ENCODE measurements around the gene PRSS22.

Gene PRSS22

DNA sequence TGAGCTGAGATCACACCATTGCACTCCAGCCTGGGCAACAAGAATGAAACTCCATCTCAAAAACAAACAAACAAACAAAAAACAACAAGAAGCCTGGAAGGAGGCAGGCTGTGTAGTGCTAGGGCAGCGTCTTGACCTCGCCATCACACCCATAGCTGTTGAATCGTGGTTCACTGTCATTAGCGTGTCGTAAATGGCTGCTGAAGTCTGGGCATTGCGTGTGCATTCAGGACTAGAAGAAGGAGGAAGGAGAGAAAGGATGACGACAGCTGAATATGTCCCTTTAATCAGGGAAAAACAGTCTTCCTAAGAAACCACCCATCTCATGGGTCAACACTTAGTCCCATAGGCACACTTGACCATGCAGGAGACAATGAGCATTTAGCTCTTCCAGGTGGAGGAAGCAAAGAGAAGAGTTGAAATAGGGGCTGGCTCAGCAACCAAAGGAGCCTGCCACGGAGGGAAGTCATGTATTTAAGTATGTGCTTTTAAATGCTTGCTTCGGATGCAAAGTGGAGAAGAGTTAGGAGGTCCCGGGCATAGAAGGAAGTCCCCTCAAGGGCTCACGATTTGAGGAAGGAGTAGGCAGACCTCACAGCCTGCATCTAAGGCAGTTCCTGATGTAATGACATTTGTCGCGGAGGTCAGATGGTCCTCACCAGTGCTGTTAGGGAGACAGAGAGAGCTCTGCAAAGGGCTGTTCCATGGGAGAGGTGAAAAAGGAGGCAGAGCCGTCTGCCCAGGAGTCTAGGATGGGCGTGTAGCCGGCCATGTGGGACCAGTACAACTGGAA lies 8.8 kb downstream of the PRSS22 start:
- no peak for DNase-seq

DNA sequence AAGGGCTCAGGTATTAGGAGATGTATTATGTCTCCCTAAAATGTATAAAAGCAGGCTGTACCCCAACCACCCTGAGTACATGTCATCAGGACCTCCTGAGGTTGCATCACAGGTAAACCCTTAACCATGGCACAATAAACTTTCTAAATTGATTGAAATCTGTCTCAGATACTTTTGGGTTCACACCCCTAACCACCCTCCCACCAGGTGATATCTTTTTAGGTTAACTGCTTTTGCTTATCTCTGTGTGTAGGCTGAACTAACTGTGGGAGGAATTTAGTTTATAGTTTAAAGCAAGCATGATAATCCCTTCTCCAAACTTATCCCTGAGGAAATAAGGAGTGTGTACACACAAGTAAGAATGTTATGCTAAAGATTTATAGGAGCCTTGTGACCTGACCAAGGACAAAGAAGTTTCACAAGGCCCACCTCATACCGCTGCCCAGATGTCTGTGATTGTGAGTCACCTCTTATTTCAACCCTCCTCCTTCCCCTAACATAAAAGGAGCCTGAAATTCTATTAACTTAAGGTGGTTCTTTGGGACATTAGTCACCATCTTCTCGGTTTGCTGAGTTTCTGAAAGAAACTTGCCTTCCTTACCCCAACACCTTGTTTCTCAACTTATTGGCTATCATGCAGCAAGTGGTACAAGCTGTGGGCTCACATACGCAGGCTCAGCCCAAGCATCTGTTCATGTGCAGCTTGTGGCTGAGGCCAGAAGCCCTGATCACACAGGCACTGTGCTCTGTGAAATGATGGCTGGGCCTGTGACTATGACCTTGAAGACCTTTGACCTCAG lies 11.3 kb downstream of the PRSS22 start:
- no peak for DNase-seq

DNA sequence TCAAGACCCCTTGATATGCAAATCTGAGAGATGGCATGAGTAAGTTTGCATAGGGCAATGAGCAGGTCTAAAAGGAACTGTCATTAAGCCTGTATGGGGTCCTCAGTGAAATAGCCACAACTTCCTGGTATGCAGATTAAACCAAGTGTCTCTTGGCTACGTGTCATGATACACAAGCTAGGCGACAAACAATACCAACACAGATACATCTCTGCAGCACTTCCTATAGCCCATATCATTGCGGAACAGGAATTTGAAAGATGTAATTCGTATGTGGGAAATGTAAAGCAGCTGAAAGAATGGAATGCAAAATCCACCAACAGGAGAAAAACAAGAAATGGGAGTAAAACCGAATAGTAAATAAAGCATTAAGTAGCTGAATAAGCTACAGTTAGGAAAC lies 12.9 kb downstream of the PRSS22 start:
- DNase-seq, result no peak

DNA sequence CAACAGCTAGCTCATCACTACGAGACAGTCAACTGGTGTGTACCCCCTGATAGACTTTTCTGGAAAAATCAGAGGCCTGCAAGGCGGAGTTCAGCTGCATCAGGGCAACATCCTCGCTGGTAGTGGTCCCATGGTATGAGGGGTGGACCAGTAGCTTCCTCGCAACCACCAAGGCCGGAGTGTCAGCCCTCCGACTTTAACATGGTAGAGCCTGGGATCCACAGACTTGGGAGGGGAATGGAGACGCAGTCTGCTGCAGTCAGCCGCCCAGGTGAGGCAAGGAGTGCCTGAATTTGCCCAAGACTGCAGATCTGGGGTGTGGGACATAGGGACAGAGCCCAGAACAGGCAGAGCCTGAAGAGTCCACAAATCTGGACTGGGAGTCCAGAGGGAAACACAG lies 14.4 kb downstream of the PRSS22 start:
- no peak for DNase-seq

DNA sequence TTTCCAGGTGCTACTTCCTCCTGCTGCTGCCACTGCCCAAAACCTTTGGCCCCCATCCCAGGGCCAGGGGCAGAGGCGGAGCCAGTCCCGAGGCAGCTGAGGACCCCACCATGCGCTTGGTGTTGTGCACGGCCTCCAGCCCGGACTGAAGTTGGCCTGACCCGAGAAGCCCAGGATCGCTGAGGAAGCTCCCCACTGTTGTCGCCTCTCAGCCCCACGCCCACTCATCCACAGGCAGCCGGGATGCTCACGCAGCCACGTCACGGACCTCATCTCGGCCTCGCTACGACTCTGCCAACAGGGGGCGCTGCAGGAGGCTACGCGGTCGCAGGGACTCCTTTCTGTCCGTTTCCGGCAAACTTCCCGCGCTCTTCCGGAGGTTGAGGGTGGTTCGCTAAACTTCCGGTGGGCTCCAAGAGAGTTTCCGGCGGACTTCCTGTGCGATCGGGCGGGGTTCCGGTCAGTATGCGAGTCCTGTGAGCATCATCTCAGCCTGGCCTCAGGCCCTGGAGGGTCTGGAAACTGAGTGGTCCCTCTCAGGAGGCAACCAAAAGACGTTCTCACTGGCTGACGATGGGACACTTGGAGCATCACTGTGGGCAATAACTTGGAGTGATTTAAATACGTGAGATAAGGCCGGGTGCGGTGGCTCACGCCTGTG lies 15.5 kb downstream of the PRSS22 start:
- no peak for DNase-seq

DNA sequence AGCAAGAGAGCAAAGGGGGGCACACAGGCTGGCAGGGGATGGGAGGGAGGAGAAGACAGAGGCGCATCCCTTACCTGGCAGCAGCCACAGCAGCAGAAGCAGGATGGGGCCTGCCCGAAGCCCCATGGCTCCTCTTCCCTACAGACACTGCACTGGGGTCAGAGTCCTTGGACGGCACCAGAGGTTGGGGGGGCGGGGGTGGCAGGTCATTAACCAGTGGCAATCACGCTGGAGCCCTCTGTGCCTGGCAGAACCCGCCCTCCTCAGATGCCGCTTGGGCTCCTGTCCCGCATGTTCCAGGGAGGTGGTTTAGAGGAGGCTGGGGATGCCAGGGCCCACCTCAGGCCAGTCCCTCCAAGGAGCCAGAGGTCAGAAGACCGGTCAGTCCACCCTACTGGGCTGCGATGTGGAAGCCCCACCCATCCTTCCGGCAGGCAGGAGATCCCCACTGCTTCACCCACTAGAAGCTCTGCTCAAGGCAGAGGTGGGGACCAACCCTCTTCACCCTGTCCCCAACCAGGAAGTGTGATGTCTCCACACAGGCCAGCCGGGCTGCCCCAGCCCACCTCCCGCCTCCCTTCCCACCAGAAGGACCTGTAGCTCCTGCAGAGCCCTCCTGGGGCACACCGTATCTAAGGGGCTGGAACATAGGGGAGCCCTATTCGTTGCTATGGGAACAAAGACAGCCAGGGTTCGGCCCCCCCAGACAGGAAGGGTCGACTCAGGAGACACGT lies 16.2 kb downstream of the PRSS22 start:
- no peak for DNase-seq

DNA sequence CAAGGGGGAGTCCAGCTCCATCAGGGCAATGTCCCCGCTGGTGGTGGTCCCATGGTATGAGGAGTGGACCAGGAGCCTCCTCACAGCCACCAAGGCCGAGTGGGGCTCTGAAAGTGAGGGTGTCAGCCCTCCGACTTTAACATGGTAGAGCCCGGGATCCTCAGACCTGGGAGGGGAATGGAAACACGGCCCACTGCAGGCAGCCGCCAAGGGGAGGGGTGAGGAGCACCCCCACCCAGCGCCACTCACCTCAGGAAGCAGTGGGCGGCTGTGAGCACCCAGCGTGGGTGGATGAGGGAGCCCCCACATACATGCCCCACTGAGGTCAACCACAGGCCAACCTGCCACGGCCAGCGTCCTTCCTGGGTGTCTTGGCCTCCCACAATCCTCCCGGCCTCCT lies 17.1 kb downstream of the PRSS22 start:
- no peak for DNase-seq

DNA sequence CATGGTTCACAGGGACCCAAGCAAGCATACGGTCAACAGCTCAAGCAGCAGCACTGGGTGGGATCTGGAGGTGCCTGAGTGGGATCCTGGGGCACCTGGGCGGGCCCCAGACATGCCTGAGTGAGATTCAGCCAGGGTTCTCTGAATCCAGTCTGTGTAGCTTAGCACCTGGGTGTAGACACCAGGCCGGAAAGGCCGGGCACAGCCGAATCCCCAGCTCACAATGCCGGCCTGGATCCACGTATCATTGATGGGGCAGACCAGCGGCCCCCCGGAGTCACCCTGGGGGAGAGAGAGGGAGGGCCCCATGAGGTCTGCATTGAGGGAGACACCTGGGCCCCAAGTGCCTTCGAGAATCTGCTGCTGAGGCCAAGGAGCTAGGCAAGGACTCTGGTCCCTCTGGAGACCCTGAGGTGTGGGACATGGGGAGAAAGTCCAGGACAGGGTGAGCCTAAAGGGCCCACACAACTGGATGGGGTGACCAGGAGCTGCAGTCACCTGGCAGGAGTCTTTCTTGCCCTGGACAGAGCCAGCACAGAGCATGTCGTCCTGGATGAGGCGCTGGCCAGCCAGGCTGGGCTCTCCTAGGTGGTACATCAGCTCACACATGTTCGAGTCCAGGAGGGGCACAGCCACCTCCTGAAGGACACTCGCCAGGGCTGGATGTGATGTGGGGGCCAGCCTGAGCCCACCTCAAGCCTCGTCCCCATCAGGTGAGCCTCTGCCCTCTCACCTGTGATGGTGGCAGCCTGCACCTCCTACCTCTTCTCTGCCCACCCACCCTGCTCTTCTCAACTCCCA lies 18.1 kb downstream of the PRSS22 start:
- no peak for DNase-seq

DNA sequence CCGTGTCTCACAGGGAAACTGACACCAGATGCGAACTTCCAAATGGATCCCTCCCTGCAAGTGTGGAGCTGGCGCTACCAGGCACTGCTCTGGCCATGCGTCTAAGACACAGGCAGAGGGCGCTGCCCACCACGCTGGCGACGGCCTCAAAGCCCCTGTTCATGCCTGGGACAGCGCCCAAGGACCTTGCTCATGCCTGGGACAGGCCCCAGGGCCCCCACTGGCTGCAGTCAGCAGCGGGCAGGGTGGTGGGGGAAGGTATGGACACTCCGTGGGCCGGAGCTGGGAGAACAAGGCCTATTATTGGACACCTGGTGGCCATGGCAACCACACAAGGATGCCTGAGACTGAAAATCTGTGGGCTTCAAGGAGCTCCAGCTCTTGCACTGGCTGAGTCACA lies 19.0 kb downstream of the PRSS22 start:
- peak; percentile 34 for DNase-seq

DNA sequence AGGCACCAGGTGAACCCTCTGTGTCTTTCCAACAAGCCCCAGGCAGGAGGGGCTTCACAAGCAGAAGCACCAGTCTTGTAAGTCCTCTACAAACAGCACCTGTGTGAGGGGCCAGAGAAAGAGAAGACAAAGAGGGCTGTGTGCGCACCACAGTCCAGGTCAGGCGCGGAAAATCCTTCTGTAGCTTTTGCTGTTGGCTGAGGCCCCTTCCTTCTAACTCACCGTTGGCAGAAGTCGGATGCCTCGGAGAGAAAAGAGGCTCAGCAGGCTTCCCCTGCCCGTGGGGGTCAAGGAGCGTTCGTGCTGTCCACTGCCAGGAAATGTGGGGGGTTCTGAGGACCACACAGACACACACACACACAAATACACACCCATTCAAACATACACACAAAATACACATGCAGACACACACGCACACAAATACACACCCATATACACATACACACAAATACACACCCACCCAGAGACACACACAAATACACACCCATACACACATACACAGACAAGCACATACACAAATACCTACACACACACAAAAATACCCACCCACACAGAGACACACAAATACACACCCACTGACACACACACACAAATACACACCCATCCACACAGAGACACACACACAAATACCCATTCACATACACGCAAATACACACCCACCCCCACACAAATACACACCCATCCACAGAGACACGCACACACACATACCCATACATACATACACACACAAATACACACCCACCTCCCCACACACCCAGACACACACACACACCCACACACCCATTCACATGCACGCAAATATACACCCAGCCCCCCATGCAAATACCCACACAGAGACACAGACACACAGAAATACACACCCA lies 21.1 kb downstream of the PRSS22 start:
- no peak for DNase-seq

DNA sequence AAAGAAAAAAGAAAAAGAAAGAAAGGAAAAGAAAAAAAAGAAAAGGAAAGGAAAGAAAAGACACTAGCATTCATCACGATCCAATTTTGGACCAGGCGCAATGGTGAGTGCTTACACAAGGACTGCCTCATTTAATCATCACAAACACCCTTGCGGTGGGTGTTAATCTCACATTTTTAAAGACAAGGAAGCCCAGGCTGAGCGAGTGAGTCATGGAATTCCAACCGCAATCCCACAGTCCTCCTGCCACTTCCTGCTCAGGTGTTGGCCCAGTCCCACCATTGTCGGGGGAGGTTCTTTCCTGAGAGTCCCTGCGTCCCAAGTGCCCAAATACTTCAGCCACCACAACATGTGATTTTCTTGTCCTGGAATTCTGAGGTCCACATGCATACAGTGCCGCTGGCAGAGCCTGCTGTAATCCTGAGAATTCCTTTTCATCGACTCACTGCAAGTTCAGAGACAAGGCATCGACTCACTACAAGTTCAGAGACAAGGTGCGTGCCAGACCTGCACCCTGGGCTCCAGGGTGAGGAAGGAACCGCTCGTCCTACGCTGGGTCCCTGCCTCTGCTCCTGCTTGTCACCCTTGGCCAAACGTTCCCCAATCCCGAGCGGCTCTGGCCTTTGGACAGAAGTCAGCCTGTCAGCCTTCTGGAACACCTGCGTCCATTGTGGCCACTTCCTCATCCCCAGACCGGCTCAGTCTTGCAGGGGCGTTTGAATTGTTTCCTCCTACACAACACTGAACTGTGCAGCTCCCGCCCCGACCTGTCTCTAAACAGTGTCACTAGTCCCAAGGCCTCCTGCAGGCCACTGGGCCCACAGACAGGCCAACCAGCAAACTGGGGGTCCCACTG lies 22.1 kb downstream of the PRSS22 start:
- DNase-seq, result no peak

DNA sequence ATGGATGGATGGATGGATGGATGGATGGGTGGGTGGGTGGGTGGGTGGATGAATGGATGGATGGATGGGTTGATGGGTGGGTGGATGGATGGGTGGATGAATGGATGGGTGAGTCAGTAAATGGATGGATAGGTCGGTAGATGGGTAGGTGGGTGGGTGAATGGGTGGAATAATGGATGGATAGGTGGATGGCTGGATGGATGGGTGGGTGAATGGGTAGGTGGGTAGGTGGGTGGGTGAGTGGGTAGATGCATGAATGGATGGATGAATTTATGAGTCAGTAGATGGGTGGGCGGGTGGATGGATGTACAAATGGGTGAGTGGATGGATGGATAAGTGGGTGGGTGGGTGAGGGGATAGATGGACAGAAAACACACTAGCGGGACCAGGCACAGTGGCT lies 23.0 kb downstream of the PRSS22 start:
- DNase-seq, result no peak

DNA sequence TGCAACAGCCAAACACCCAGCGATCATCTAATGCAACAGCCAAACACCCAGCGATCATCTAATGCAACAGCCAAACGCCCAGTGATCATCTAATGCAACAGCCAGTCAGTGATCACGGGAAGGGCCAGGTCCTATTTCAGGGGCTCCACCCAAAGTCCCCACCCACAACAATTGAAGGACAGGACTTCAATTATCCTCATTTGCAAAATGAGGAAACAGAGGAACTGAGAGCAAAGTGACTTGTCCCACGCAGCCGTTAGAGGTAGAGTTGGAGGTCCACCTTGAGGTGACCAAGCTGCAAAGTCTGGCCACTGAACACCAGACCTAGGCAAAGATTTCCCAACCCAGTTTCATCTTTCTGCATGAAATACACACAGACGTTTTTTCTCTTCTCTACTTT lies 24.2 kb downstream of the PRSS22 start:
- no peak for DNase-seq

DNA sequence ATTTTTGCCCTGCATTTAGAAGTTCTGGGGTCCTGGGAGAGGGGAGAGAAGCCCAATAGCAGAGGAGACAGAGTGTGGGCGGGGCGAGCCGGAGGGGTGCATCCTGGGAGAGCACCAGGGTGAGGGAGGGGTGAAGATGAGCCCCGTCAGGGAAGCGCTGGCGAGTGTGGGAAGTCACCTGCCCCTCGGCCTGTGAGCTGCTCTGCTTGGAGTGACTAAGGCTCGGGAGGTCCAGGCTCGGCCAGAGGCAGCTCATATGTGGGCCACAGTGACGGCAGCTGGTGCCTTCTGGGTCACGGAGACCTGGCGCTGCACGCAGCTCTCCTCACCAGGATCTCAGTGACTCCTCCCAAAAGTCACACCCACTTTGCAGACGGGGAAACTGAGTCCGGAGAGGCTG lies 26.8 kb downstream of the PRSS22 start:
- DNase-seq, result no peak

DNA sequence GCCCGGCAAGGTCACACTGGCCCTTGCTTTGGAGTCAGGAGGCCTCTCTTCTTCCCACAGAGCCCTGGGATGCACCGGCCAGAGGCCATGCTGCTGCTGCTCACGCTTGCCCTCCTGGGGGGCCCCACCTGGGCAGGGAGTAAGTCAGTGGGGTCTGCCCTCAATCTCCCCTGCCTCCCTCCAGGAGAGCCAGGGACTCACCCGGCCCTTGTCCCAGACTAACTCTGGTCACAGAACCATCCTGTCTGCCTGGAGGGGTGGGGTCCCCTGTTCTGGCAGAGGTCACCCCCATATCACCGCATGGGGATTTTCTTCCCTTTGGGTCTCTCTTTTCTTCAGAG lies 27.6 kb downstream of the PRSS22 start:
- no peak for DNase-seq

DNA sequence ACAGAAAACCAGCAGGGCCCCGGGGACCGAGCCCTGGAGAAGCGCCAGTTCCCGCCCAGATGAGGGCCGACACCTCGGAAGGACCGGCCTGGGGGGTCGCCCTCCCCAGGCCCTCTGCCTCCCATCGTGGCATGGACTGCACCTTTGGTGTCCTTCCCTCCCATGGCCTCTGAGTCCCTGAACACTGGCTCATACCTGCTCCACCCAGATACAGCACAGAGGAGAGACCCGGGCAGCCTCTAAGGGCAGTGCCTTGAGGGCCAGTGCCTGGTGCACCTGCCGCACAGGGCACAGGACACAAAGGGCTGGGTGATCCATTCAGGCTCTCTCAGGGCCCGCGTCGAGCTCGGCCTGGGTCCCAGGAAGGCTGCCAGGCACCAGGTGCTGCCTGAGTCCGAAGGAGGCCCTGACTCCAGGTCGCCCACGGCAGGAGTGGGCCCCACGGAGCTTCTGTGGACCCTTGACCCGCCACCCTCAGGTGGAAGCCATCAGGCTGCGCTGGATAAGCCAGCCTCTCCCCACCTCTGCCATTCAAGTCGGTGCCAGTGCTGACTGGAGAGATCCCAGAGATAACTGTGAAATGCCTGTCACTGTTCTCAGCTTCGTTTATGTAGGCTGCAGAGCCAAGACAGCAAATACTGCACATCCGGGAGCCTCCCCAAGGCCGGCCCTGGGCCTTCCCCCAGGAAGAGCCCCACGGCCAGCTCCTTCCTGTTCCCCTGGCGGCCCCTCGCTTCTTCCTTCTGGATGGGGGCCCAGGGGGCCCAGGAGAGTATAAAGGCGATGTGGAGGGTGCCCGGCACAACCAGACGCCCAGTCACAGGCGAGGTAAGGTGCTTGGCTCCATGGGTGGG lies 28.2 kb downstream of the PRSS22 start, which contains the start of gene ZG16B:
Gene ZG16B, plus strand, starts transcription at position 803 of the 854 bp plus-strand sequence. CDS start 139 bp downstream, outside the sequence.
- no peak for DNase-seq

DNA sequence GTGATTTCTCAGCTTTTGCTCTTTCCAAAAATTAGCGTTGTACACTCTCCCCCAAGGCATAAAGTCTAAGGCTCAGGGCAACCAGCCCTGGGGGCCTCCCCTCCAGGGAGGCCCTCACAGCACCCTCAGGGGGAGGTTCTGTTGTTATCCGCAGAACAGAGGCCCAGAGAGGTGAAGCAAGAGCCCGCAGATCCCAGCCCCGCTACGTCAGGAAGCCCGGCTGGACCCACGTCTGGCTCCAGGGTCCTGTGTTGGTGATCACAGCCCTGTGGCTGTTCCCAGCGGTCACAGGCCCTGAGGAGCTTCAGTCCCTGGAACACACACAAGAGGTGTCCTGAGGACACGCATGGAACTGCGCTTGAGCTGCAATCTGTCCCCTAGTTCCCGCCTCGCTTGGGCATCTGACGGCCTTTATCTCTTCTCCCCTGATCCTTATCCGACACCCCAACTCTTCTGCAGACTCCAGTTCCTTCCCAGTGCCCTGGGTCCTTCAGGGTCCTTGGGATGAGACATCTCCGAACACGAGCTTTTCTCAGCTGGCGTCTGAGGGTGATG lies 29.0 kb downstream of the PRSS22 start:
- no peak for DNase-seq

DNA sequence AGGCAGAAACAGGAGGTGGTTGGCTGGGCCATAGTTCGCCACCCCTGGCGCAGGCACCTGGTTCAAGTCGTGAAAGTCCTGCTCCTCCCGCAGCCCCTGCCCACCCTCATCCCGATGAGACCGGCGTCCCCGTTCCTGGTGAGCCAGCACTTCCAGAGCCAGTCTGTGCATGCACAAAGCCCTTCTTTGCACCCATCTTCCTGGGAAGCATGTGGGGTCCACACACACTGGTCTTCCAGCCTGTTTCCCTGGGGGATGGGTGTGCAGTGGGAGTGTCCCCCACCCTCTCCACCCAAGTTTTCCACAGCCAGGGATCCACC lies 29.5 kb downstream of the PRSS22 start:
- DNase-seq, result no peak

All from DMS153 (cell line).